ENCODE results near the gene TMEM255B. TPM values are rescaled to one million over a fixed set of nuclear protein-coding genes. Genes with fewer than 3 reads are reported as not detected.

Gene TMEM255B
- total and polyA plus RNA-seq, 2 of the 4 experiments (the other 2 are of a cell fraction), result 0.36 to 0.94 TPM

DNA sequence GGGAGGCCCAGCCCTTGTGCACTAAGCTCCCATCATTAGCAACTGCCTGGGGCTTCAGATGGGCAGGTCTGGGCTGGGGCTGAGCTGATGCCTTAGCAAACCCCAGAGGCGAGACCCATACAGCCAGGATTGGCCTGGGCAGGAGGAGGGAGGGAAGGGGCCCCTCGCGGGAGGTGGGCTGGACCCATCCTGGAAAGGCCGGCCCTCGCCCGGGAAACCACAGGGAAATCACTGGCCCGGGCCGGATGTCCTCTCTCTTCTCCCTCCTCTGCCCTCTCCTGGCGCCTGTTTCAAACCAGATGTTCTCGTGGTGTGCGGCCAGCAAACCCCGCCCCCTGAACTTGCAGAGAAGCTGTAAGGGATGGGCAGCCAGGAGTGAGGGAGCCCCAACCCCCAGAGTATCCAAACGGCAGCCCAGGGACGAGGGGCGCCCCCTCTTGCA is 43.1 kb downstream of the TMEM255B start:
- peak overlapping the region; percentile 4; the same call in 1 of the 2 replicates for H3K27ac ChIP-seq (ENCODE audit: insufficient read depth, low read length)
- H3K9ac ChIP-seq (ENCODE audit: low read depth, low read length), result peak overlapping the region; percentile 53
- peak overlapping the region; percentile 68 for H2BK120ac ChIP-seq (ENCODE audit: low read depth, low read length)
- BruUV-seq (replicated peaks), result no TSS peak
- H3K9me3 ChIP-seq (ENCODE audit: control insufficient read depth, insufficient read depth, low read length), result no peaks in the 10 kb centered on the region
- in situ Hi-C loops (cut with MboI; ENCODE audit: low sequenced_read_pairs) (no loop called here), intact Hi-C loops (cut with micrococcal nuclease) (no loop called here), dilution Hi-C loops (cut with HindIII; ENCODE audit: low sequenced_read_pairs, unreplicated experiment) (no loop called here)
- ATAC-seq (ENCODE audit: low read depth) (peak; percentile 94), DNase-seq (peak; percentile 72)
- POLR2A ChIA-PET (ENCODE audit: unreplicated experiment), result no interaction called here
- H3K14ac ChIP-seq (replicated peaks; ENCODE audit: low read depth, low read length), result peak overlapping the region; percentile 68
- H4K20me1 ChIP-seq (ENCODE audit: insufficient read depth, low read length), result no peaks in the 10 kb centered on the region
- CTCF ChIA-PET, result interaction anchor here (1.2 kb wide), 1 partner anchor 12 kb away, joined by 4 read pairs; no protein-coding TSS in a partner anchor
- H3K4me1 ChIP-seq (ENCODE audit: control insufficient read depth, insufficient read depth, low read length), result peaks cover 6% of the 10 kb centered on the region
- no peak overlapping the region; the same call in 2 of the 3 replicates for H2BK15ac ChIP-seq (ENCODE audit: low read depth, low read length)
- no peaks in the 10 kb centered on the region for H3K79me1 ChIP-seq (ENCODE audit: low read depth in 1 of 2, low read length in 2 of 2)
- H3K4me2 ChIP-seq (ENCODE audit: low read depth, low read length), result peak overlapping the region; percentile 34
- no peaks in the 10 kb centered on the region for H3K36me3 ChIP-seq (ENCODE audit: control insufficient read depth, insufficient read depth, low read length)
- peak overlapping the region; percentile 89 for H4K8ac ChIP-seq (ENCODE audit: low read depth in 2 of 2, low read length in 2 of 2)
- H4K5ac ChIP-seq (ENCODE audit: low read depth, low read length), result peak overlapping the region; percentile 5; the same call in 1 of the 2 replicates
- 10% methylated on average over 2 of the region's 15 CpGs; no CpG with 5 or more reads in 1 of the 2 experiments for WGBS, 2 experiments (ENCODE audit: extremely low coverage in 2 of 2, insufficient read length in 1 of 2)
- H2AK5ac ChIP-seq (ENCODE audit: low read depth, low read length), result peak overlapping the region; percentile 58
- peak overlapping the region; percentile 95 for H2AFZ ChIP-seq (replicated peaks; ENCODE audit: low read length, poor library complexity)
- peak overlapping the region; percentile 82 for H3K4ac ChIP-seq (ENCODE audit: low read depth, low read length)
- TF ChIP-seq NFE2L2 (IDR thresholded peaks at IDR 0.05; ENCODE audit: low read depth, low read length), result no peak
- TF ChIP-seq MAFK (IDR thresholded peaks at IDR 0.05; ENCODE audit: low read depth, low read length), result no peak
- TF ChIP-seq RAD21 (IDR thresholded peaks at IDR 0.05; ENCODE audit: low read length), result peak; percentile 21; the same call in 1 of the 2 replicates
- TF ChIP-seq MXI1 (IDR thresholded peaks at IDR 0.05; ENCODE audit: borderline replicate concordance, low read depth, low read length), result peak; percentile 73
- no peak for TF ChIP-seq BHLHE40 (IDR thresholded peaks at IDR 0.05; ENCODE audit: low read depth, low read length)
- TF ChIP-seq SMC3 (IDR thresholded peaks at IDR 0.05; ENCODE audit: low read depth, low read length), result peak; percentile 17; the same call in 1 of the 2 replicates
- TF ChIP-seq, protein P1, sequence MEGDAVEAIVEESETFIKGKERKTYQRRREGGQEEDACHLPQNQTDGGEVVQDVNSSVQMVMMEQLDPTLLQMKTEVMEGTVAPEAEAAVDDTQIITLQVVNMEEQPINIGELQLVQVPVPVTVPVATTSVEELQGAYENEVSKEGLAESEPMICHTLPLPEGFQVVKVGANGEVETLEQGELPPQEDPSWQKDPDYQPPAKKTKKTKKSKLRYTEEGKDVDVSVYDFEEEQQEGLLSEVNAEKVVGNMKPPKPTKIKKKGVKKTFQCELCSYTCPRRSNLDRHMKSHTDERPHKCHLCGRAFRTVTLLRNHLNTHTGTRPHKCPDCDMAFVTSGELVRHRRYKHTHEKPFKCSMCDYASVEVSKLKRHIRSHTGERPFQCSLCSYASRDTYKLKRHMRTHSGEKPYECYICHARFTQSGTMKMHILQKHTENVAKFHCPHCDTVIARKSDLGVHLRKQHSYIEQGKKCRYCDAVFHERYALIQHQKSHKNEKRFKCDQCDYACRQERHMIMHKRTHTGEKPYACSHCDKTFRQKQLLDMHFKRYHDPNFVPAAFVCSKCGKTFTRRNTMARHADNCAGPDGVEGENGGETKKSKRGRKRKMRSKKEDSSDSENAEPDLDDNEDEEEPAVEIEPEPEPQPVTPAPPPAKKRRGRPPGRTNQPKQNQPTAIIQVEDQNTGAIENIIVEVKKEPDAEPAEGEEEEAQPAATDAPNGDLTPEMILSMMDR (conservative IDR thresholded peaks at IDR 0.05; ENCODE audit: low read depth, low read length), result peak; percentile 29; the same call in 1 of the 2 replicates
- no peak for TF ChIP-seq RCOR1 (IDR thresholded peaks at IDR 0.05; ENCODE audit: insufficient replicate concordance, low read length)
- TF ChIP-seq RFX5 (IDR thresholded peaks at IDR 0.05; ENCODE audit: low read depth, low read length), result no peak
- no peak for TF ChIP-seq FOS (IDR thresholded peaks at IDR 0.05; ENCODE audit: low read depth, low read length)
- TF ChIP-seq MAZ (IDR thresholded peaks at IDR 0.05; ENCODE audit: borderline replicate concordance, low read depth, low read length), result peak; percentile 59; the same call in 1 of the 2 replicates
- TF ChIP-seq USF2 (IDR thresholded peaks at IDR 0.05; ENCODE audit: low read depth, low read length), result no peak
- no peak for TF ChIP-seq POLR2A (IDR thresholded peaks at IDR 0.05; ENCODE audit: low read depth, low read length)
- no peak for TF ChIP-seq CHD1 (IDR thresholded peaks at IDR 0.05; ENCODE audit: low read depth, low read length)
- H2BK20ac ChIP-seq (ENCODE audit: low read depth, low read length), result no peak overlapping the region
- no peak overlapping the region for H2BK5ac ChIP-seq (ENCODE audit: low read depth, low read length, poor library complexity, severe bottlenecking)
- H3K23ac ChIP-seq (ENCODE audit: low read depth, low read length), result no peak overlapping the region
- no peaks in the 10 kb centered on the region; the same call in 1 of the 2 replicates for H3K27me3 ChIP-seq (ENCODE audit: control insufficient read depth, insufficient read depth, low read length)
- peaks cover 4% of the 10 kb centered on the region; the same call in 1 of the 2 replicates for H3K9me1 ChIP-seq (ENCODE audit: insufficient read depth, low read length)
- no peak overlapping the region for H3K56ac ChIP-seq (ENCODE audit: extremely low read depth, insufficient read depth, low read length)
- peak overlapping the region; percentile 12 for H2AK9ac ChIP-seq (replicated peaks; ENCODE audit: low read depth, low read length, poor library complexity)
- peak overlapping the region; percentile 3; the same call in 1 of the 2 replicates for H3K18ac ChIP-seq (ENCODE audit: low read depth, low read length)
- no peak overlapping the region for H3K4me3 ChIP-seq (ENCODE audit: insufficient read depth, low read depth, low read length)
- H4K91ac ChIP-seq (ENCODE audit: insufficient read depth, low read depth, low read length), result peak overlapping the region; percentile 46; the same call in 1 of the 2 replicates

Measured in IMR-90 (cell line).